Mesenteric fat pad (tissue), 1 donor: ENCODE data around the gene TEAD1. TPM values are rescaled to one million over a fixed set of nuclear protein-coding genes. Genes with fewer than 3 reads are reported as not detected.

Experiments
- DNase-seq: peaks from one replicate; pipeline ENCODE4 v3.0.0-alpha.2; 2020; ENCODE audit warnings: low spot score
- total RNA-seq: library from RNA; stranded (reverse); fragmentation: NEBNext Ultra II Directional; extraction: Animal tissue kit (Norgen Biotek cat#: 25700); gene quantifications from one replicate; pipeline ENCODE4 v1.2.1, GENCODE V29; 2021
- donor health status: DM: yes; HTN: yes; CAD: no.

The TEAD1 gene
- total RNA-seq, 1 donor from 2014 or later, result 150 TPM

DNA sequence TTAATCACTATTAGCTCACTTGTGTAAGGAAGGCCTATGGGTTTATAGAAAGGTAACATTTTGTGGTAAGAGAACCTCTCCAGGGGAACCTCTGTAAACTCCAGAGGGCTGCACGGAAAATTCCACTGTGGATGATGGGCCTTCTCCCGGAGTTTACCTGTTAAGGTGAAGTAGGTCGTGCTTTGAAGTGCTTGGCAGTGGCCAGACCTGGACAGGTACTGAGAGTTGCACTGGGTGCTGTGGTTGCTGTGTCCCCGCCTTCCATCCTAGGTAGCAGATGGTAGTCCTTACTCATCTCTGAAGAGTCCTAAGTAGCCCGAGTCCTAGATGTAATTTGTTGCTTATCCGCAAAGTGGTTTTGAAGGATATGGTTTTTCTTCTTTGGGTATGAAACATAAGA lies 133.4 kb downstream of the TEAD1 start:
- no peak for DNase-seq

DNA sequence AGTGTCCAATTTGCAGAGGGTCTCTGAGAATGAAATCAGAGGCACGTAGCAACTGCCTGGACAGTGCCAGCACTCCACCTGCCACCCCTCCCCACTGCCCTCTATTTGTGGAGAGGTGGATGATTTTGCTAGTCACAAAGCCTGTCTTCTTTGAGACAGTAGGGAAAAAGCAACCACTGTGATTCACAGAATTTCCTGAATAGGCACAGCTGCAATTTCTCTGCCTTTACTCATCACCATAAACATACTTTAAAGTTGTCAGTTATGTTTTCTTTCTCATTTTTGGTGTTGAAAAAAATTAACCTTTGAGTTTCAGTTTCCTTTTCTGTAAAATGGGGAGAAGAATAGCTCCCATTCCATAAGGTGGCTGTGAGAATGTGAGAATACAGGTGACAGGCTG lies 134.3 kb downstream of the TEAD1 start:
- no peak for DNase-seq

DNA sequence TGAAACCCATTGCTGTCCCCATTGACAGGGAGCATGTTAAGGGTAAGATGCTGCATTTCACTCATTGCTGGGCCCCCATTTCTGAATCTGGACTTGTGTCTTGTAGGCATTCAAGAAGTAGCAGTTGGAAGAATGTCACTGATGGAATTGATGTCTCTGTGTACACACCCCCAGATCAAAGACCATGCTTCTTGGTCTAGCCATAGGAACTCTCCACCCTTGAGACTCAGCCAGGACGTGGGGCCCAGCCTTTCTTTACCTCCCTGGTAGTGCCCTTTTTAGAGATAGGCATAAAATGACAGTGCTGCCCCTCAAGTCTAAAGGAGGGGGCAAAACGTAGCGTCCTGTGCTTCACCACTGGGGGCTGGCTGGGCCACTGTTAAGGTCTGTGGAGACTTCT lies 135.1 kb downstream of the TEAD1 start:
- DNase-seq, result no peak

DNA sequence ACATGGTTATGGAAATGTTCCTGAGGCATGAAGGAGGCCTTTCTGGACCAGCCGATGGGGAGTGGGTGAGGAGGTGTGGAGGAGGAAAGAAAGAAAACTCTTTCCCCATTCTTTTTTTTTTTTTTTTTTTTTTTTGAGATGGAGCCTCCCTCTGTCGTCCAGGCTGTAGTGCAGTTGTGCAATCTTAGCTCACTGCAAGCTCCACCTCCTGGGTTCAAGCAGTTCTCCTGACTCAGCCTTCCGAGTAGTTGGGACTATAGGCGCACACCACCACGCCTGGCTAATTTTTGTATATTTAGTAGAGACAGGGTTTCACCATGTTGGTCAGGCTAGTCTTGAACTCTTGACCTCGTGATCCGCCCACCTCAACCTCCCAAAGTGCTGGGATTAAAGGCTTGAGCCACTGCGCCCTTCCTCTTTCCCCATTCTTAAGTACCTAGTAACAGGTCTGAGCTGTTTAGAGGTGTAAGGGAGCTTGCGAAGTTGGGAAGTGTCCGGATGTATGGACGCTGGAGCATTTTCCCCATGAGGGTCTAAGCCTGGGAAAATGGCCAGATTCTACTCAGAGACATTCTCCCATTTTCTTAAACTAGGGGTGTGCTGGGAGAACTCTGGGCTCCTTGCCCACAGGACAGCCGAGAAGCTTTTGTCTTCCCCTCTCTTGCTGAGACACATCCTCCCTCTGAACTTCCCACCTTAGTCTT lies 135.8 kb downstream of the TEAD1 start:
- DNase-seq, result no peak

DNA sequence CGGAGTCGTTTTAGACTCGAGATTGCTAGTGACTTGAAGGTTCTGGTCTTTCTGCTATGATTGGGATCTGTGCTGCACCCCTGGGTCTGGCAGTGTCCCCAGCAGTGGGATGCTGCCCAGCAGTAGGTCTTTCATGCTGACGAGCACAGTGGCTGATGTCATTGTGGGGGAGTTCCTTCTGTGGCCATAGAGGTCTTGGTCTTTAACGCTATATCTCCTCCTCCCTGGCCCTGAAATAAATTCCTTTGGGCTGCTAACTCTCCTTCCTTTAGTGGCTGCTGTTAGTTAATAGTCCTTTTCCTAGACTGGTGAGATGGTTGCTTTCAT lies 136.3 kb downstream of the TEAD1 start:
- no peak for DNase-seq

DNA sequence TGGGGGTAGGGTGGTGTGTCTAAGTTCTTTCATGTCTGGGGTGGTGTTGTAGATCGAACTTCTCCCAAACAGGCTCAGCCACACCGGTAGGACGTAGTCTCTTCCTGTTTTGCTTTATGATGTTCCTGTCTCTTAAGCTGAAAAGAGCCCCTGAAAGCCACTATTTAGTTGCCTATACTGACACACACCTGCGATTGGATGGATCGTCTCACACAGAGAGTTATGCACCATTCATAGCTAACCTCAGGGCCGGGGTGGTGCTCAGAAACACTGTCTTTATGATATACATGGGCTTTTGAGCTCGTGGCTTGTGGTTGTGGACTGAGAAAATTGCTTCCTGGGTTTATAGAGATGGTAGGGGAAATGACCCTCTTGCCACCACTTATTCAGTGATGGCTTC lies 137.6 kb downstream of the TEAD1 start:
- DNase-seq, result no peak

DNA sequence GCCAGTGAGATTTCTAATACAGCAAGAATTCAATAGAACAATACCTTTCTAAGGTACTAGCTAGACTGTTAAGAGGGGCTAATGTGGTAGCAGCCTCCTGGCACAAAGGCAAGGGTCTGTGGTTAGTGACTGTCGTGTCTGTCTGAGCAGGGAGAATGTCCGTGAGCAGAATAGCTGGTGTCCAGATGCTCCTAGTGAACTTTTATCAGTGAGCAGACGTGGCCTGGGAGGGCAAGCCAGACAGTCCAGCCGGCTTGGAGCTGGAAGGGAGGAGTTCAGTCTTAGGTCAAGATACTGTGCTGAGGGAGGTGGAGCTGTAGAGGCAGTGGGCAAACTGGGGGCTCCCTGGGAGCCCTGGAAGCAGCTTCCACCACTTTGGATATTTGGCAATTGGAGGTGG lies 138.6 kb downstream of the TEAD1 start:
- DNase-seq, result no peak

DNA sequence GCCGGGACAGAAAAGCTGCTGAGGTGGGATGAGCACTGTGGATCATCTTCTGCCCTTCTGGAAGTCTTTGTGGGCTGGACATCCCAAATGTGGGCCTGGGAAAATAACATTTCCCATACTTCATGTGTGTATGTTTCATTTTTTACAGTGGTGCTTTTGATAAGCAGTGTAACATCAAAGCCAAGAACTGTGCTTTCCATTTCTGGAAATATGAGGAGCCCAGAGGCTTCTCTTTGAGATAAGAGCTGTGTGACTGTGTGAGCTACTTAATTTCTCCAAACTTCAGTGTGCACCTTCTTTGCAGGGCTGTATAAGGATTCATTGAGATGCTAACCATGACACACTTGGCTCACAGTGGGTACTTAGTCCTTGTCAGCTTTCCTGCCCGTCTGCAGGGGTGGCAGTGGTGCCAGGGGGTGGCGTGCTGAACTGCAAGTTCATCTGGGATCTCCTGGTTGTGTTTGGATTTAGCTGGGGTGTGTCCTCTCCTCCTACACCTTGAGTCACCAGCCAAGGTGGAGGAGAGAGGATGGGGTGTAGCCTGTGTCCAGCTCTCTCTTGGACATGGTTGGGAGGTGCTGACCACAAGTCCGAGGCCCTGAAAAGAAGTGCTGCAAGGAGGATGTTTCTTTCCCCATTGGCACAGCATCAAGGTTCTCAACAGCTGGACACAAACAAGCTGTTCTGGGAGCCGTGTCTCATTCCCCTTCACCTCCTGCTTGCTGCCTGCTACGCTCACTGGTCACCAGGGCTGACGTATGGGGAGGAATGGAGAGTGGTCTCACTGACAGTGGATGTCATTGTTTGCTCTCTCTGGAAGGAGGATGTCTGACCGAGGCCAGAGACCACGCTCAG lies 139.4 kb downstream of the TEAD1 start:
- DNase-seq, result no peak

DNA sequence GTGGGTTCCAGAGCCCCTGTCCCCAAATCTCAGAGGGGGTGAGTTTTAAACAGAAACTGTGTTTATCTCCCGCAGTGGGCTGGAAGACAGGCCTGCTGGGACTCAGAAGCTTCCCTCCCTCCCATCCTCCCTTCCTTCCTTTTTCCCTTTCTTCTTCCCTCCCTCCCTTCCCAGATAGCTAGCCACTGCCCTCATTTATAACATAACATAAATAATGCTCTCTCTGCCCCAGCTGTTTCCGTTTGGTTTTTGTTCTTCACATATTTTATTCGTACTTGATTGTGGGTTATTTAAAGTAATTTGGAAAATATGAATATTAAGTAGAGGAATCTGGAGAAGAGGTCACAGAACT lies 140.9 kb downstream of the TEAD1 start:
- DNase-seq, result no peak

DNA sequence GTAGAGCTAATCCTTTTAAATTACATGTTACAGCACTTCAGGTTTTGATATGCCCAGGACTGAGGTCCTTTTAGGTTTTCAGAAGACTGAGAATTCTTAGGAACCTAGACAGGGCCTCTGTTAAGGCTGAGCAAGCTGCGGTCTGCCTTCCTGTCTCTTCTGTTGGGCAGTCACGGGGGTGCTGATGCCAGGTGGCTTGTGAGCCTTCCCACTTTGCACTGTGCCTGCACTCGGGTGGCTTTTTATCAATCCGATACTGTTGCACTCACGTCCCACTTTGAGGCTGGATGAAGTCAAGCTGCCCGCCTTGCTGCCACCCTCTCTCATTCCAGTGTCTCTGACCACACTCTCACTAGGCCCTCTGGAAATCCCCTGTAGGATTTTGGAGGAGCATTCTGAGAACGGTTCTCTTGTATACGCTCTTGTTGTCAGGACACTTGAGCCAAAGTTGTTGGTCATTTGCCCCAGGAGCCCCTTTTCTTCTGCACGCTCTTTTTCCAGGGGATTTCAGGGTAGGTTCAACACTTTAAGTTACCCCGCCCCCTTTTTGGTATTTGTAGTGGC lies 141.8 kb downstream of the TEAD1 start:
- no peak for DNase-seq

DNA sequence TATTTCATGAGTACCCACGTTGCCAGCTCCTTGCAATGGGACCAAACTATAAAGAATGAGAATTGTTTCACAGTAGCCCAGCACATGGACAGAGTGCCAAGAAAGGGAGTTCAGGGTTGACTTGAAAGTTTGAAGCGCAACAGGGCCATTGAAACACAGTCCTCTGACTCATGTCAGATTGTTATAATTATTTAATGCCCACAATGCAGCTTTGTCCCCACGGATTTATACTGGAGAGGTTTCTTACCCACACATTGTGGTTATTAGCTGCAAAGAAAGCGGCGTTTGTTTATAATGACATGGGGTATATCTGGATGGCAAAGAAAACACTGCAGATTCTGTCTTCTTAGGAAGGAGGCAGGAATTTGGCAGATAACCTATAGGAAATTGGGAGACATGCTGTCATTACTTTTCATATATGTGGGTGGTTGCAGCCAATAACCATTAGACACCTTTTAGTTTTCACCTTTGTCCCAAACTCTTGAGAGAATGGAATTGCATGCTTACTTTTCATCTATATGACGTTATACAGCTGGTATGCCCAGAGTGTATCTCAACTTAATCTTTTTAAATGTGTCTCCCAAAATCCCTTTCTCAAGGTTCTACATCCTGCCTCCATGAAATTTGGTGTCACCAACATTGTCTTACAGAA lies 143.6 kb downstream of the TEAD1 start:
- DNase-seq, result no peak

DNA sequence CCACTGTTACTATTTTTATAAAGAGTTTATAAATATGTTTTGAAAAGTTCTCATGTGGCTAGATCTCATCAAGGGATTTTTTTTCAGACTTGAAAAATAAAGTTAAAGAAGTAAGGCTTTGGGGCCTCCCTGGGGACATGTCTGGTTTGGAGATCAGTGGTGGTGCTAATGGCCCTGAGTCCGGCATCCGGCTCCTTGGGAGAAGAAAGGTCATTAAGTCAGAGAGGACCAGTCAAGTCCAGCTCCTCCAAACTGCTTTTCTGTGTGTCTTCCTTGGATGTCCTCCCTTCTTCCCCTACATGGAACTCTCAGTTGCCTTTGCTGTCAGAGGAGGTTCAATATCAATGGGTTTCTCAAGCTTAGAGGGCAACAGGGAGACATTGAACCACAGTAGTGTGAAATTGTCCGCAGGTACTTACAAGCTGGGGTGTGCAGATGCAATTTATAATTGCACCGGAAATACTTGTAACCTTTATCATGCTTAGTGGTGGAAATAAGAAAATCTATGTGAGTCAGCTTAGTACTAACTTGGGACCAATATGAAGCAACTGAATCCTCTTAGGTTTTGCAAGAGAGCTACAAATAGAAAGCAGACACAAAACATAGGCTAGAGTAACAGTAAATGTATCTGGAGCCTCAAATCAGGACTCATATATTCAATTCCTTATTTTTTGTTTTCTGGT lies 144.3 kb downstream of the TEAD1 start:
- no peak for DNase-seq

DNA sequence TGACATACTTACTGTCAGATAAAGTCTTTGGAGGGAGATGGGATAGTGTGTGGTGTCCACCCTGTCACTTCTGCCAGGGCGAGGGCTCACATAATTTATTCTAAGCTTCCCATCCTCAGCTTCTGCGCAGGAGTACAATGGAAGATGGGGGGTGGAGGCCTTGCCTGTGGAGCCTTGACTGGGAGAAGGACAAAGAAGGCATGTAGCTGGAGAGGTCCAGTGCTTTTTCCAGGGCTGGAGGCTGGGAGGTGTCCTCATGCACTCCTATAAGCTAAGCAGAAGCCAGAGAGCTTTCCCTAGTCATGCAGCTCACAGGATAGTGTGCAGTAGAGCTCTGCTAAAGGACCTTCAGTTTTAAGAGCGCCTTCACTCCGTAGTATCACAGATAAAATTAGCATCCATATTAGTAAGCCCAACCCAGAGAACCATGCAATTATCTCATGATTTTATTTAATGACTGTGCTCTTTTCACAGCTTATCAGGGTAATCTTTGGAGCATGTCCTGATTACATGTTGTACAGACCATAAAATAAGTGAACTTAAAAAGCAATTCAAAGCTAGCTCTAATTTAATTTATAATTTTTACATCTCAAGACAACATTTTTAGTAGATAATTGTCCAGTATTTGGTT lies 148.3 kb downstream of the TEAD1 start:
- no peak for DNase-seq

DNA sequence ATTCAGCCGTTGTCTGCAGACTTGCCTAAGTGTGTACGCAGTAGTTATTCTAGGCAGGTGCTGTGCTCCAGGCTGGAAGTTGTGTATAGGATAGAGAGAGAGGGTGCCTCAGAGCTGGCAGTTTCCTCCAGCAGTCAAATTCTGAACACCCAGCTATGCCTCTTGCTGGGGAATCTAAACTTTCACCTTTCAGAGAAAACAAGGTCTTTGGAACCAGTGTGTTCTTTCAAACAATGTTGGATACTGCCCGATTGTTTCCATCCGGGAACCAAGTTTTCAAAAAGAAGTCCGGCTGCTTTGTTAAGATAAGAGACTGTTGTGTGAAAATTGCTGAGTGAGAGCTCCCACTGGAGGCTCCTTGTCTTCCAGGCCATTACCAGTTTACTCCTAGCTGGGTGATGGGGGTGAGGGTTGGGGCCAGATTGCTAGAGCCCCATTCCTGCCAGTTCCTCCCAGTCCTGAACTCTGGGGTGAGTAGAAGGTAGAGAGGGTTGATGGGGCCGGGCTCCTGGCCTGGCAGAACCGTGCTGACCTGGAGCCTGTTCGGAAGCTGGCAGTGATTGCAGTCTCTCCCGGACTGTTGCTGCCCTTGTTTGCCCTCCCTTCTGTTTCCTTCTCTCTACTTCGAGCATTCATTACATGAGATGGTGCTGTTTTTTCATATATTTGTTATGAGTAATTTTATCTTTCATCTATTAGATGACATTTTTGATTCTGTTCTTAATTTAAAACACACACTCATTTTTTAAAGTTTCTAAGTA lies 150.2 kb downstream of the TEAD1 start:
- DNase-seq, result no peak

DNA sequence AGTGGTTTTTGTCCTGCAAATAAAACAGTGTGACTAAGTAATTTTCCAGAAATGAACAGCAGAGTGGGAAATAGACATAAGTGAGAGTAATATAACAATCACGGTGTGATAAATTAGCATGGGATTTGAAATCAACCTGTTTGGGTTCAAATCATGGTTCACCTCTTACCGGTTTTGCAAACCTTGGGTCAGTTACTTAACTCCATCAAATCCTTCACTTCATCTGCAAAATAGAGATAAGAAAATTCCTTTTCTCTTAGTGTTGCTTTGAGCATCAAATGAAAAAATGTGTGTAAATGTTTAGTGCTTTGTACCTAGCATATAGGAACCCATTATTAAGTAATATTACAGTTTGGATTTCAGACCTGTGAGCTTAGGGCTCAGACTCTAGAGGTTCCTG lies 152.2 kb downstream of the TEAD1 start:
- no peak for DNase-seq

DNA sequence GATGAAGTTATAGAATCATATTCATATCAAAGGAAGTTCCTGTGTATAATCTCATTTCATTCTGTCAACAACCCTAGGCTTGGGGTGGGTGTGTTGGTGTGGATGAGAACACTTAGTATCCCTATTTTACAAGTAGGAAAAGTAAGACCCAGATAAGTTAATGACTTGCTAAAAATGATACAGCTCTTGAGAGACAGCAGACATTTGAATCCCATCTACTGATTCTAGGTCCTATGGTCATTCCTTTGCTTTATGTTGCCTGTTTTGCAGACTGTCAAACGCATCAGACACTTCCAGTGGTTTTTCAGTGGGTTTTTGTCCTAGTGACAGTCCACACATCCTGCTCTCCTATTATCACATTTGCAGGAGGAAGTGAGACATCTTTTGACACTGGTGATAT lies 153.1 kb downstream of the TEAD1 start:
- DNase-seq, result no peak

DNA sequence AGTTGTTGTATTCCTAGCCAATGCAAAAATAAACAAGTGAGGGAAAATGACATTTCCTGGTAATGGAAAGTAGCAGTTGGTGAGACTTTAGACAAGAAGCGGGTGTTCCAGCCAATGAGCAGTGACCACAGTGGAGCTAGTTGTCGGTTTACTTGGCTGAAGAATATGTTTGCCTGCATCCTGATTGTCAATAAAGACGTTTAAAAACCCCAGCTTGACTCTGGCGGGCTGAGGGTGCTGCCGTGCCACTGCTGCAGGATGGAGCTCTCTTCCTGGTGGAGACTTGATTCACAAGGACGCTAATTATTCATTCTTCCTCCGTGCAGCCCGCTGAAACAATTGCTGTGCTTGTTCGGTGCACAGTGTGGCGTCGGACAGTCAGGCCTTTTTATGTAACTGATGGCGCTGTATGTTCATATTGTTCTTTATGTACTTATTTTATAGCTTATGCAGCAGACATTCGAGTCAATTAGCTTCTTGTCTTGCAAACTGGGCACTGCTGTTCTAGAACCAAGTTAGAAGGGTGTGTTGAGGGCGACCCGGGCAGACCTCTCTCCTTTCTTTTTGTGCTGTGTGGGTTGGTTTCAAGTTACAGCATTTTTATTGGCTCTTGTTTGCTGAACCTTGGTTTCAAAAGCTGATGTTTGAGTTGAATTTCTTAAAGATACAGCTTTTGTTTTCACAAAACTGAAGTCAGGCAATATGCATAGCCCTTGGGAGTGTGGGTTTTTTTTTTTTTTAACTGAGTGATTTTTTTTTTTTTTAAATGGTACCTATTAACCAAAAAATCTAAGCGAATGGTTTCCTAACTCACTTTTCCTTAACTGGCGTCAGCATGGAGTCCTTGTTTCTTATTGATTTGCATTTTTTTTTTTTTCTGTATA lies 153.9 kb downstream of the TEAD1 start:
- DNase-seq, result no peak

DNA sequence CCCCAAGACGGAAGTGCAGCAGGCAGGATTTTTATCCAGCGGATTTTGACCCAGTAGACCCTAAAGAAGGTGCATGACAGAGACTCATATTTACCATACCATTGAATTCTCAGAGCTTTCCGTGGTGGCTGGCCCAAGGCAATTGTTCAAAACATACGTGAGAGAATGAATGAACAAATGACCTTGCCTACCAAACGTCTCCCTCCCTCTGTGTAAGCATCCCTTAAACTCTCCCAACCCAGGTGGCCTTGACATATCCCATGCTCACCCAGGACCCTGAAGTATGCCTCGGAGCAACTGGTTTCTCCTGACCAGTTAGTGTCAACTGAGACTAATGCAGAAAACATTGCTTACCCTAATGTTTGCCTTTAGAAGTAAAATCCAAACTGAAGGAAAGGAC lies 154.9 kb downstream of the TEAD1 start:
- no peak for DNase-seq

DNA sequence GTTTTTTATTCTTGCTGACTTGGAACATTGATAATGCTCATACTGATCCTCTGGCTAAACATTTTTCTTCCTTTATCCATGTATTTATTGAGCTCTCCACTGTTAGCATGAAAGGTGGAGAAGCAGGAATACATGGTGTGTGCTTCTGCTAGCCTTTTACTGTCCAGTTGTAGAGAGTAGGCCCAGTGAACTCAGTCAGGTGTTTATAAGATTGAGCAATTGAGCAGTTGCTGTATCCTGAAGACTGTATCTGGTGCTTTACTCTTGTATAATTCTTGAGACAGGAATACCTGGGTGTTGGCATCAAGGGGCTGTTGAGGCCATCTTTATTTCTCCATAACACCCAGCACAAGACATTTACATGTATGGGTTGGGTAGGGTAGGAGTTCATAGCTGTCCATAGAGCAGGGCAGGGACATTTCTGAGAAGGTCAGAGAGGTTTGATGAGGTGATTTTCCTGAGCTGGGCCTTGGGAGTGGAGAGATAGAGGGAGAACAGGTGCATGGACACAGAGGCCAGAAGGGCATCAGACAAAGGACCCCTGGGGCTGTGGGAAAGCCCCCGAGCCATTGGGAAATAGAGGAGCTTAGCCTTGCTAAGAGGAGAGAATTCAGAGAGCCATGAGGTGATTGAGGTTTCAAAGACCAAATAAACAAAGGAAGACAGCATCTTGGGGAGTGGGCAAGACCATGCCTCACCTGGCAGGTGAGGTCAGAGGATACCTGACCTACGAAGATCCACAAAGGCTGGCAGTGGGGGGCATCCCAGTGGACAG lies 155.5 kb downstream of the TEAD1 start:
- DNase-seq, result no peak
